K562 (cell line): ENCODE data around the gene MBOAT1. TPM values are rescaled to one million over a fixed set of nuclear protein-coding genes. Genes with fewer than 3 reads are reported as not detected.

Experiments used
- ATAC-seq: fragments of 200-7000 bp; cut with Tn5 transposase; 3 replicates; pipeline ENCODE4 v1.9.1; 2020; ENCODE audit warnings: moderate library complexity
- BruUV-seq: library from RNA; stranded (reverse); fragments of 400-500 nt; replicated peaks from 2 replicates; lab custom pipeline; 2021; lab: Mats Ljungman, UMichigan
- CTCF ChIA-PET: fragments of 300-600 bp; formaldehyde crosslinking; extraction: SDS; loops from one replicate; lab custom pipeline; 2021; ENCODE audit warnings: low intra/inter-chr PET ratio; lab: Yijun Ruan, JAX
- POLR2A ChIA-PET: fragments of 300-600, 350-650 bp; sonication (Branson Sonifier 250); formaldehyde crosslinking; extraction: SDS; loops from one replicate; lab custom pipeline; 2021; ENCODE audit warnings: antibody characterized with exemption, inconsistent platforms; lab: Yijun Ruan, JAX
- DNase-seq, 4 experiments: peaks; one replicate each; pipeline versions ENCODE4 v3.0.0 to v3.0.0-alpha.2; 2011 to 2018; ENCODE audit warnings: low spot score in 3 of 4, mixed read lengths in 3 of 4; ENCODE audit errors: extremely low read depth in 1 of 4
- FAIRE-seq: peaks from 2 replicates; lab custom pipeline; 2011; peaks lifted over from hg19 to GRCh38; lab: Jason Lieb, UNC
- H2AFZ ChIP-seq: 2 replicates; pipeline ENCODE4 v1.6.0; 2011; ENCODE audit warnings: low read depth, low read length, control low read depth, inconsistent platforms
- H3K27ac ChIP-seq: fragments of 200-600 bp; 3 replicates; pipeline ENCODE4 v1.8.0; 2011; ENCODE audit warnings: low read depth, mild to moderate bottlenecking, control low read depth, inconsistent platforms, low read length, moderate library complexity, mixed read lengths; ENCODE audit errors: extremely low read depth
- H3K27me3 ChIP-seq, 2 experiments: fragments of 300-600 bp in 1 of 2; 2 replicates in 1 of 2; 3 replicates in 1 of 2; pipeline versions ENCODE4 v1.6.0 to v1.8.0; 2011; ENCODE audit warnings: inconsistent platforms in 2 of 2, low read length in 2 of 2, mild to moderate bottlenecking in 1 of 2, mixed read lengths in 1 of 2, moderate library complexity in 1 of 2; ENCODE audit not compliant: control insufficient read depth in 2 of 2, insufficient read depth in 2 of 2
- H3K36me3 ChIP-seq: fragments of 300-600 bp; 3 replicates; pipeline ENCODE4 v1.8.0; 2011; ENCODE audit warnings: mild to moderate bottlenecking, low read length, inconsistent platforms; ENCODE audit not compliant: control insufficient read depth, insufficient read depth
- H3K4me1 ChIP-seq, 2 experiments: fragments of 200-600 bp in 1 of 2; replicated peaks in 1 of 2; 2 replicates in 1 of 2; 3 replicates in 1 of 2; pipeline versions ENCODE4 v1.5.1 to v1.8.0; 2011; ENCODE audit warnings: inconsistent platforms in 2 of 2, low read length in 2 of 2, mild to moderate bottlenecking in 1 of 2, mixed read lengths in 1 of 2, moderate library complexity in 1 of 2; ENCODE audit not compliant: control insufficient read depth in 2 of 2, insufficient read depth in 2 of 2
- H3K4me2 ChIP-seq: 2 replicates; pipeline ENCODE4 v1.6.1; 2011; ENCODE audit warnings: low read length, control low read depth, inconsistent platforms, mixed read lengths; ENCODE audit not compliant: insufficient read depth
- H3K4me3 ChIP-seq: fragments of 200-600 bp; sonication (generic), shearing (Covaris generic); 2 replicates; pipeline ENCODE4 v1.5.1; 2016; ENCODE audit warnings: control low read depth, inconsistent platforms
- H3K79me2 ChIP-seq: fragments of 200-600 bp; 3 replicates; pipeline ENCODE4 v1.8.0; 2011; ENCODE audit warnings: low read length, inconsistent platforms; ENCODE audit not compliant: control insufficient read depth, insufficient read depth
- H3K9ac ChIP-seq, 2 experiments: 2 replicates each; pipeline versions ENCODE4 v1.6.0 to v1.6.1; 2011; ENCODE audit warnings: low read depth in 2 of 2, low read length in 2 of 2, control low read depth in 1 of 2, inconsistent platforms in 1 of 2, mild to moderate bottlenecking in 1 of 2, mixed read lengths in 1 of 2; ENCODE audit not compliant: insufficient read depth in 1 of 2
- H3K9me1 ChIP-seq: one replicate; pipeline ENCODE4 v1.6.0; 2011; ENCODE audit warnings: inconsistent platforms, mild to moderate bottlenecking, low read length, moderate library complexity; ENCODE audit not compliant: control insufficient read depth, insufficient read depth
- H3K9me3 ChIP-seq: replicated peaks from 2 replicates; pipeline ENCODE4 v1.5.1; 2011; ENCODE audit warnings: low read depth, low read length, inconsistent platforms; ENCODE audit not compliant: control insufficient read depth, insufficient read depth
- H4K20me1 ChIP-seq: replicated peaks from 2 replicates; pipeline ENCODE4 v1.6.1; 2011; ENCODE audit warnings: low read length, inconsistent platforms, mixed read lengths; ENCODE audit not compliant: control insufficient read depth, insufficient read depth
- ARHGAP35 ChIP-seq: fragments of 450-650 bp; IDR thresholded peaks from 2 replicates; pipeline ENCODE4 v1.6.1; 2018; ENCODE audit not compliant: partially characterized antibody
- BACH1 ChIP-seq: fragments of 200-800 bp; sonication (Bioruptor generic); IDR thresholded peaks from 2 replicates; pipeline ENCODE4 v1.6.1; 2016; ENCODE audit warnings: missing genetic modification characterization, missing compliant biosample characterization
- ETV6 ChIP-seq, 3 experiments: fragments of 150-350 bp in 1 of 3; sonication (generic) in 1 of 3; formaldehyde crosslinking in 1 of 3; IDR thresholded peaks; 2 replicates each; pipeline versions ENCODE4 v1.6.1 to v1.8.0; 2014 to 2022; ENCODE audit warnings: borderline replicate concordance in 2 of 3, low read depth in 2 of 3, antibody characterized with exemption in 1 of 3, low read length in 1 of 3, mild to moderate bottlenecking in 1 of 3, missing genetic modification reagents in 1 of 3
- MCM5 ChIP-seq: fragments of 450-650 bp; IDR thresholded peaks from 2 replicates; pipeline ENCODE4 v1.6.1; 2016; ENCODE audit warnings: low read depth
- NBN ChIP-seq: fragments of 450-650 bp; IDR thresholded peaks from 2 replicates; pipeline ENCODE4 v1.6.1; 2016; ENCODE audit warnings: low read depth, mild to moderate bottlenecking
- NCOA1 ChIP-seq: fragments of 450-650 bp; IDR thresholded peaks from 2 replicates; pipeline ENCODE4 v1.6.1; 2016; ENCODE audit warnings: low read depth
- POLR3G ChIP-seq: IDR thresholded peaks from 2 replicates; pipeline ENCODE4 v1.6.1; 2011; ENCODE audit not compliant: insufficient read length, insufficient replicate concordance; ENCODE audit errors: extremely low read depth
- STAT5A ChIP-seq: IDR thresholded peaks from 2 replicates; pipeline ENCODE4 v1.6.1; 2012; ENCODE audit warnings: low read length, inconsistent platforms, borderline replicate concordance
- U2AF1 ChIP-seq: fragments of 200-400 bp; formaldehyde crosslinking; optimal IDR thresholded peaks from 2 replicates; pipeline ENCODE3; 2017; ENCODE audit warnings: mild to moderate bottlenecking, low read depth, low read length, moderate library complexity
- ZBTB1 ChIP-seq: sonication (generic); formaldehyde crosslinking; IDR thresholded peaks from 2 replicates; pipeline ENCODE4 v1.8.1; 2023; ENCODE audit warnings: missing genetic modification reagents, low read depth, mild to moderate bottlenecking, borderline replicate concordance
- ZBTB26 ChIP-seq: fragments of 450-650 bp; formaldehyde crosslinking; IDR thresholded peaks from 2 replicates; pipeline ENCODE4 v1.4.0; 2022; ENCODE audit warnings: missing genetic modification characterization
- ZNF354B ChIP-seq: fragments of 250-450 bp; sonication (Bioruptor Pico); IDR thresholded peaks from 2 replicates; pipeline ENCODE4 v1.4.0; 2020
- ZNF75A ChIP-seq: fragments of 450-650 bp; formaldehyde crosslinking; IDR thresholded peaks from 2 replicates; pipeline ENCODE4 v1.4.0; 2020; ENCODE audit warnings: mild to moderate bottlenecking
- ZNF785 ChIP-seq: fragments of 250-450 bp; sonication (Bioruptor Pico); IDR thresholded peaks from 2 replicates; pipeline ENCODE4 v1.4.0; 2020; ENCODE audit warnings: mild to moderate bottlenecking
- WGBS: fragments of 100-300 bp; shearing (Covaris generic); methylation state at CpG from one replicate; pipeline ENCODE4 v1.1.6; 2016; ENCODE audit warnings: low coverage, mixed read lengths; ENCODE audit not compliant: insufficient coverage; ENCODE audit errors: missing lambda C conversion rate; 5-methylcytosine and 5-hydroxymethylcytosine counted together
- in situ Hi-C: fragments of 300-500 bp; cut with MboI; formaldehyde crosslinking; loops from 4 replicates; pipeline ENCODE4 v1.15.0; 2018; ENCODE audit warnings: inconsistent platforms, mixed read lengths
- intact Hi-C: fragments of 100-400 bp; cut with micrococcal nuclease; formaldehyde crosslinking; loops from 2 replicates; pipeline ENCODE4 v1.14.2; 2022
- polyA plus RNA-seq, 8 experiments: library from polyadenylated mRNA; depleted of rRNA in 4 of 8; stranded (reverse) in 5 of 8; unstranded in 3 of 8; fragments of >200 nt; fragmentation: Nextera tagmentation in 2 of 8; fragmentation: Illumina TruSeq in 1 of 8; extraction: Ambion mirVana in 2 of 8; extraction: Trizol in 1 of 8; gene quantifications; 2 replicates each; pipeline versions ENCODE4 v1.2.1 to v1.2.3, GENCODE V29; 2011 to 2014; ENCODE audit warnings: inconsistent platforms in 1 of 8, missing spikeins in 1 of 8
- total RNA-seq, 7 experiments: library from RNA; depleted of rRNA in 6 of 7; stranded (reverse); fragments of >200 nt in 6 of 7; fragmentation: Illumina TruSeq in 2 of 7; extraction: Trizol in 2 of 7; gene quantifications; 2 replicates each; pipeline versions ENCODE4 v1.2.1 to v1.2.3, GENCODE V29; 2011 to 2021; ENCODE audit warnings: low replicate concordance in 1 of 7
- TF ChIP-seq, protein P1 (sequence below), 2 experiments: fragments of 450-650 bp; IDR thresholded peaks; 2 replicates each; pipeline ENCODE4 v1.6.1; 2018; ENCODE audit warnings: mild to moderate bottlenecking in 2 of 2, low read depth in 1 of 2; ENCODE audit not compliant: partially characterized antibody in 2 of 2

The MBOAT1 gene
- total and polyA plus RNA-seq, 9 of the 15 experiments (the other 6 are each of a cell fraction or from before 2014, with no cell fraction given), result 0.13 to 16.5 (median 10.3) TPM

DNA sequence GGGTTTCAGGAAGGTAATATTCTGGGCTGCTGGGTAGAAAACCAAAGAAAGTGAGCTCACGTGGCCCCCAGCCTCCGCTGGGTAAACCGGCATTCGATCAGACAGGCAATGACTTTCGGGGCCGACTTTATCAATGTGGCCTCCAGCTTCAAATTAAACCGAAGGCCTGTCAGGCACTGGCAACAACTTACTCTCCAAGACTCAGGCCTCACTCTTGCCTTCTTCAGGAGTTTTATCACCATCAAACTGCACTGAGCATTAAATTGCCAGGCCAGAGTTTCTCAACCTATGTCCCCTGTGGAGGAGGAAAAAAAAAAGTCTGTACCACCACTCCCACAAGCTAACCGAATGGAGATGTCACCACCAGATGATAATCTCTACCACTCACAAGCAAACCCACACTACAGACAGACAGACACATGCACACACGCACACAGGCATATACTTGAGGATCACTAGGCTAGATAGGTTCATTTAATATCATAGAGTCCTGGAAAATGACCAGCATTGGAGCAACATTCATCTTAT lies 1.1 kb upstream of the MBOAT1 start:
- peak overlapping the region; percentile 86 for H3K27ac ChIP-seq
- ChIA-PET POLR2A (interaction anchor here (0.7 to 2.6 kb wide), 13 partner anchors 8 to 474 kb away, joined by 3 to 18 read pairs (median 4); no protein-coding TSS in a partner anchor), CTCF (interaction anchor here (0.6 kb wide), 1 partner anchor 12 kb away, joined by 4 read pairs; no protein-coding TSS in a partner anchor)
- H3K79me2 ChIP-seq, result peaks cover 20% of the 10 kb centered on the region; the same call in 1 of the 3 replicates
- peak in 2 of 4 experiments; percentile 66 to 72 for DNase-seq
- H3K9me3 ChIP-seq, result no peaks in the 10 kb centered on the region
- H2AFZ ChIP-seq, result peak overlapping the region; percentile 98
- peak; percentile 9 for ATAC-seq
- WGBS, result 6% methylated on average over 9 of the region's 9 CpGs
- H3K4me3 ChIP-seq, result peak overlapping the region; percentile 59
- H3K36me3 ChIP-seq, result no peaks in the 10 kb centered on the region
- H3K4me1 ChIP-seq, result peaks cover 36 to 50% of the 10 kb centered on the region in 2 experiments
- H3K27me3 ChIP-seq, result no peaks in the 10 kb centered on the region
- peak; percentile 84 for FAIRE-seq
- no peaks in the 10 kb centered on the region for H3K9me1 ChIP-seq
- peak overlapping the region; percentile 98 for H3K4me2 ChIP-seq
- in situ Hi-C loops, result no loop called here
- peak overlapping the region; percentile 82 to 96; a peak in 3 of 4 replicates for H3K9ac ChIP-seq
- no peaks in the 10 kb centered on the region for H4K20me1 ChIP-seq
- BruUV-seq, result TSS peak; percentile 84
- intact Hi-C loops, result loop anchor here (2.0 to 5.0 kb wide), 5 partner anchors 59 to 195 kb away; partner anchors contain the start of gene E2F3
- TF ChIP-seq ETV6 (IDR thresholded peaks at IDR 0.05; ENCODE audit: borderline replicate concordance in 1 of 2, low read depth in 2 of 2, low read length in 1 of 2) (no peak), ETV6 (CRISPR knock-in tag; IDR thresholded peaks at IDR 0.05; ENCODE audit: borderline replicate concordance) (no peak), ZBTB26 (CRISPR knock-in tag) (no peak), ZNF785 (CRISPR knock-in tag) (no peak), MCM5 (no peak), U2AF1 (no peak), ZBTB1 (CRISPR knock-in tag) (no peak), POLR3G (no peak), NBN (peak; percentile 69; the same call in 1 of the 2 replicates), NCOA1 (no peak), STAT5A (peak; percentile 27; the same call in 1 of the 2 replicates), BACH1 (tag) (0 out of 2 replicates have a peak, but pooled peaks have one; percentile 20), ZNF75A (CRISPR knock-in tag) (no peak), ZNF354B (0 out of 2 replicates have a peak, but pooled peaks have one; percentile 22), ARHGAP35 (no peak)
- TF ChIP-seq, protein P1, sequence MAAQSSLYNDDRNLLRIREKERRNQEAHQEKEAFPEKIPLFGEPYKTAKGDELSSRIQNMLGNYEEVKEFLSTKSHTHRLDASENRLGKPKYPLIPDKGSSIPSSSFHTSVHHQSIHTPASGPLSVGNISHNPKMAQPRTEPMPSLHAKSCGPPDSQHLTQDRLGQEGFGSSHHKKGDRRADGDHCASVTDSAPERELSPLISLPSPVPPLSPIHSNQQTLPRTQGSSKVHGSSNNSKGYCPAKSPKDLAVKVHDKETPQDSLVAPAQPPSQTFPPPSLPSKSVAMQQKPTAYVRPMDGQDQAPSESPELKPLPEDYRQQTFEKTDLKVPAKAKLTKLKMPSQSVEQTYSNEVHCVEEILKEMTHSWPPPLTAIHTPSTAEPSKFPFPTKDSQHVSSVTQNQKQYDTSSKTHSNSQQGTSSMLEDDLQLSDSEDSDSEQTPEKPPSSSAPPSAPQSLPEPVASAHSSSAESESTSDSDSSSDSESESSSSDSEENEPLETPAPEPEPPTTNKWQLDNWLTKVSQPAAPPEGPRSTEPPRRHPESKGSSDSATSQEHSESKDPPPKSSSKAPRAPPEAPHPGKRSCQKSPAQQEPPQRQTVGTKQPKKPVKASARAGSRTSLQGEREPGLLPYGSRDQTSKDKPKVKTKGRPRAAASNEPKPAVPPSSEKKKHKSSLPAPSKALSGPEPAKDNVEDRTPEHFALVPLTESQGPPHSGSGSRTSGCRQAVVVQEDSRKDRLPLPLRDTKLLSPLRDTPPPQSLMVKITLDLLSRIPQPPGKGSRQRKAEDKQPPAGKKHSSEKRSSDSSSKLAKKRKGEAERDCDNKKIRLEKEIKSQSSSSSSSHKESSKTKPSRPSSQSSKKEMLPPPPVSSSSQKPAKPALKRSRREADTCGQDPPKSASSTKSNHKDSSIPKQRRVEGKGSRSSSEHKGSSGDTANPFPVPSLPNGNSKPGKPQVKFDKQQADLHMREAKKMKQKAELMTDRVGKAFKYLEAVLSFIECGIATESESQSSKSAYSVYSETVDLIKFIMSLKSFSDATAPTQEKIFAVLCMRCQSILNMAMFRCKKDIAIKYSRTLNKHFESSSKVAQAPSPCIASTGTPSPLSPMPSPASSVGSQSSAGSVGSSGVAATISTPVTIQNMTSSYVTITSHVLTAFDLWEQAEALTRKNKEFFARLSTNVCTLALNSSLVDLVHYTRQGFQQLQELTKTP (IDR thresholded peaks at IDR 0.05; ENCODE audit: low read depth in 1 of 2, partially characterized antibody in 2 of 2), result peak in 1 of 2 experiments; percentile 38
